HG02973 (cell line): Measurements from ENCODE around the gene EZR.
"Not testable (repeated sequence)": the region's sequence is repeated elsewhere in the genome, so short reads cannot be mapped to it uniquely, and the experiment has no call there.

Experiments used
- ATAC-seq: cut with Tn5 transposase; IDR thresholded peaks from one replicate; pipeline ENCODE4 v1.9.1; 2021; ENCODE audit warnings: moderate library complexity; ENCODE audit not compliant: unreplicated experiment

The EZR gene

DNA sequence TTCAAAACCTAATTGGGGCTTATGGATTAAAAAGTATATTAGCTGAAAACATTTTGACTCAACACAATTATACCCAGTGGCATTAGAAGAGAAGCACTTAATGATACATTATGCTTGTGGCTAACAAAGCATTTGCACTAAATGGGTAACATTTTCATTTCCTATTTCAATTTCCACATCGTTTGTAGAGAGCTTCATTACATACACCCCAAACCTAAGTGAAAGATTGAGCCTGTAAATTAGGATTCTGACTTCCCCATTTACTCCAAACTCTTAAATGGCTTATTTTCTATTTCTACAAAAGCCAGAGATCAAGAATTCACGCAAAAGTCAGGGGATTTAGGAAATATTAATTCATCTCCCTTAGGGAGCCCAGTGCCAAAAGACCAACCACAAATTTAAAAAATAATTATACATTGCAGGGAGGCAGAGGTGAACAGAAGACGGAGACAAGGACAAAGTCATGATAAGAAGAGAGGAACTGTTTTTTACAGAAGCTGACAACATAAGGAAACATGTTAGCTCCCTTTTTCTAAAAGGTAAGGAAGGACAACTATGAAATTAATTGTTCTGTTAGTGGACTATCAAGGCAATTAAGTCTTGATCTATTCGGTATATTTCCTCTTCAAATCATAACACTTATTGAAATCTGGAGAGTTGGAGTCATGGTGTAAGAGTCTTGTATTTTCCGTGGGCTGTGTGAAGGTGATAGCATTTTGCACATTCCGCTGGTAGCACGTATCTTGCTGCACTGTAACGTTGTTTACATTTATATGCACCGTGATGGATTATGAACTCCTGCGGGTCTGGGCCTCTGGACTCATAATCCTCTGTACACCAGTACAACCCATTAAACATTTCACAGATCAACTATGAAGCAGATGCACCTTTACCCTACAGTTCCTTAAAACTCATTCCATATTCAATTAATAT lies 24.8 kb upstream of the EZR start:
- no peak for ATAC-seq

DNA sequence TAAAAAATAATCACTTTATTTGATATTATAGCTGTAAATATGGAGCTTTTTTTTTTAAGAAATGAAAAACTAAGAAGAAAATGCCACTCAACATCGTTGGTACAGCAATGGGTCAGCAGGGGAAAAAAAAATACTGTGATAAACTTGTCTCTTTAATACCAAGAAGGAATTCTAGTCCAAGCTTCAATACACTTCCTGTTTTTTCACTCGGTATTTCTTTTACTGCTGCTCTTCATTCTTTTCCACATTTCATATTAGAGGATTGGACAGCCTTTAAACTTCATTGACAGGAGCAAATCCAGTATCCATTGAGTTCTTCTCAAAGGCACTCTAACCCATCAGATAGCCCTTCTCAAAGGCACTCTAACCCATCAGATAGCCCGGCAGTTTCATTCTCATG lies 22.2 kb upstream of the EZR start:
- ATAC-seq = no peak

DNA sequence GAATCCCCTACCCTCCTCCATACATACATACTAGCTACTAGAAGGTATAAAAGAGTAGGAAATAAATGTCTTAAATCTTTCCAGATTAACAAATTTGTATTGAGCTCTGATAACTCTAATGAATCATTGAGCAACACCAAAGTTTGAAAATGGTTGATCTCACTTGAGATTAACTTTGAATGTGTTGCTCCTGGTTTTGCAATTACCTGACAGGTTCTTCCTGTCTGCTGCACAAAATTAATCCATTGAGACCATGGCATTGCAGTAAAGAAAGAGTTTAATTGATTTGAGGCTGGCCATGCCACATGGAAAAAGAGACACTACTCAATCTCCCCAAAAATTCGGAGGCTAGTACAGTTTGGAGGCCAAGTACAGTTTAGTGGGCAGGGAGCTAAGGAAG lies 21.3 kb upstream of the EZR start:
- ATAC-seq = no peak

DNA sequence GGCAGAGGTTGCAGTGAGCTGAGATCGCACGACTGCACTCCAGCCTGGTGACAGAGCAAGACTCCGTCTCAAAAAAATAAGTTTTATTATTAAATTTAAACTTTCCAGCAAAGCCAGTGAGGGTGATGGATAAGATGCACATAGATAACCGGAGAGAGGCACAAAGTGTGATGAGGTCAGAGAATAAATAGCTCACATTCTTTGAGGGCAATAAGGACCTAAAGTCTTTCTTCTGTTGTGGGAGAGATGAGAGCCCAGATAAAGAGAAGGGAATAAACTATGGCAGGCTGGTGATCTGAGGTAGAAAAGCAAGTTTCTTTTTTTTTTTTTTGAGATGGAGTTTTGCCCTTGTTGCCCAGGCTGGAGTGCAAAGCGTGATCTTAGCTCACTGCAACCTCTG lies 20.6 kb upstream of the EZR start:
- no peak for ATAC-seq

DNA sequence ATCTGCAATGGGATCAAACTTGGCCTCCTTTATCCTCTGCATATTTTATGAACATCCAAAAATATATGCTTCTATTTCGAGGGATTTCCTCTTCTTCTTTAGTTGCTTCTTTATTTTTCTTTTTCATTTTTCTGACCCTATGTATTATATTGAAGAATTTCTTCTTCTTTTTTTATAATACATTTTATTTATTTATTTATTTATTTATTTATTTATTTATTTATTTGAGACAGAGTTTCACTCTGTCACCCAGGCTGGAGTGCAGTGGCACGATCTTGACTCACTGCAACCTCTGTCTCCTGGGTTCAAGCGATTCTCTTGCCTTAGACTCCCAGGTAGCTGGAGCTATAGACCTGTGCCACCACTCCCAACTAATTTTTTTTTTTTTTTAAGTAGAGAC lies 19.6 kb upstream of the EZR start:
- ATAC-seq = not testable (repeated sequence)

DNA sequence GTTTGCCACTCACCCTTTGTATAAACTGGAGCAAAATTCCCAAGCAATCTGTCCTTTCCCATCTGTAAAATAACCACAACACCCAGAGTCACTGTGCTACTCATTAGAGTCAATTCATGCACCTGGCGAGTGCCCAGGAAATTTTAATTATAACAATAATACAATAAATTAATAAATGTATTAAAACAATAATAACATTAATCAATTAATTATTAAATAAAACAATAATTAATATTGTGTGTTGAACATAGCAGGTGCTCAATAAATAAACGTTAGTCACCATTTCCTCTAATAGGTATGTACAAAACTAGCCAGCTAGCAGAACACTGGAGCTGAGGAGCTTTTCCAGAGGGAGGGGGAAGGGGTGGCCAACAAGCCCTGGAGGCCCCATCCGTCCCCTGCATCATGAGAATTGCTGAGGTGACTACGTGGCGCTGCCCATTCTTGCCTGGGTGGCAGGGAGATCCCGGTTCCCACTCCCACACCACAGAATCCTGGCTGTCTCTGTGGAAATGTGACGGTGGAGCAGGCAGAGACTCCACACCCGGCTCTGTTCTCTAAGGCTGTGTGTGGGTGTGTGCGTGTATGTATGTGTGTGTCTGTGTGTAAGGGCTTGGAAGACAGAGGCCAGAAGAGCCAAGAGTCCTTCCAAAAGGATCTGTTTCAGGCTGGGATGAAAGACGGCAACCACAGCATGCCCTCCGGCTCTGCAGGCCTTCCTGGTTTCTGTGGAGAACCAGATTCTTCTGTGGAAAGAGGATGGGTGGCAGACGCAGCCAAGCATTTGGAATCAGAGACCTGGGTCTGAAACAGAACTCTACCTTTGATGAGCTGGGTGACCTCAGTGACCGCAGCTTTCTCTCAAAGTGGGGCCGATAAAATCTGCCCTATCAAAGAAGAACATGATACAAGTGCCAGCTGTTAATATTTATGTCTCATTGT lies 18.8 kb upstream of the EZR start:
- ATAC-seq = no peak

DNA sequence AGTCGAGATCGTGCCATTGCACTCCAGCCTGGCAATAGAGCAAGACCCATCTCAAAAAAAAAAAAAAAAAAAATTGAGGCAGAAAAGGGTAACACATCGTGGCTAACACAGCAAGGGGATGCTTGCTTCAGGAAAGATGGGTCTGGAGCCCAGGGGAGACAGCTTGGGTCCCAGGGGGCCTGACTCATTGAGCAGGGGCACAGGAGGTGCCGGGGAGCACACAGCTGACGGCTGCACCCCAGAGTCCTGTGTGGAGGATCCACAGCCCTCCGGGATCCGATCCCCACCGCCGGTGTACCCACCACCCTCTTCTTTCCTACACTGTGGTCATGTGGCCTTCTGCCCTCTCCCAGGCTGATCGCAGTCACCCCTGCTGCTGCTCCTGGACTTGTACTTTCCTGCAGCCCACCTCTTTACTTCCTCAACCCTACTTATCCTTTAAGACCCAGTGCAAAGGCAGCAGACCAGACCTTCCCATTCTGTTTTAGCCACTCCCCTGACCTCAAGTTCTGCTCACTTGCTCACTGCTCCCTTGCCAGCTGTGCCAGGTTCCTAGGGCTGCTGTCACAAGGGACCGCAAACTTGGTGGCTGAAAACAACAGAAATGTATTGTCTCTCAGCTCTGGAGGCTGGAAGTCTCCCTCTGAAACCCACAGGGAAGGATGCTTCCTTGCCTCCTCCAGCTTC lies 17.6 kb upstream of the EZR start:
- no peak for ATAC-seq

DNA sequence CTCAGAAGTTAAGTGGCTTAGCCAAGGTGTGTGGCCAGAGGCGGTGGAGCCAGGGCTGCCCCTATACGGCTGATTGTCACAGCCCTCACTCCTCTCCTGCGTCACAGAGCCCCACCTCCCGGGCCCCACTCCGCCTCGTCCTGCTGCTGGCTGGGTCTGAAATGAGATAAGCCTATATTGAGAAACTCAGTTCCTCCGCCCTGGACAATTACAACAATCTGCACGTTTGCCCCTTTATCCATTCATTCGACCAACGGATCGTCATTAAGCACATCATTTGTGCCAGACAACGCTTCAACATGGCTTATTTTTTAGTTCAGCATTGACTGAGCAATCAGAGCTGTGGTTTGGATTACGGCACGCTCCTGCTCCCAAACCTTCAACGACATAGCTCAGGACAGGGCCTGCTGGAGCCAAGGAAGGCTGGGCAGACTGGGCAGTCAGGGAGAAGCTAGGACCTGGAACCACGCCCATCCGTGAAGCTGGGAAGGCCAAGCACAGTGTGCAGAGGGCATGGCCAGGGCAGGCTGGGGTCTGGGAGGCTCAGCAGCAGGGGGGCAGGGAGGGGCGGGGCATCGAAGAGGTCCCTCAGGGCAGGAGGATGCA lies 16.6 kb upstream of the EZR start:
- no peak for ATAC-seq

DNA sequence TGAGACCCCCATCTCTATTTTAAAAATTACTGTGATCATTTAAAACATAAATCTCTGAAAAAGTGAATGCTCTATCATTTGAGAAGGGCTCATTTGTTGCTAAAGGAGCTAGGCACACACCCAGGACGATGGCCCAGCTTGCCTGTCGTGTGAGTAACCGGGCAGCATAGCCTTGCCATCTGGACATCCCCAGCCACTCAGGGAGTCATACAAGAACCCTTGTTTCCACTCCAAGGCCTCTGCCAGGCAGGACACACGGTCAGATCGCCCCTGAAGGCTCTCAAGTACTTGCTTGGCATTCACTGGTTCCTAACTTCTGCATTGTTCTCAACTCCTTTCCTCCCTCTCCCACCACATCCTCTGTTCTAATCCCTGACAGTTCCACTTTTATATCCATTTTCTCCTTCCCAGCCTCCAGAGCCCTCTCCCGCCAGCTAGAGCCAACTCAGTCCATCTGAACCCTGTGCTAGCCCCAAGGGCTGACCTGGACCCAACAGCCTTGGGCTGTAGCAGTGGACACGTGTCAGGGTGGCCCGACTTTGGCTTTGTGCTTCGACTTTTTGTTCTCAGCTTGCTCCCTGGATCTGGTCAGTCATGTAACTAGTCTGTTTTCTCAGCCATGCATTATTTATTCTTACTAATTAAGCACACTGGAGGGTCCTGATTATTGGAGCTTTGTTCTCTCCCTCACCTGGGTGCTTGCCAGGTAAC lies 15.7 kb upstream of the EZR start:
- no peak for ATAC-seq

DNA sequence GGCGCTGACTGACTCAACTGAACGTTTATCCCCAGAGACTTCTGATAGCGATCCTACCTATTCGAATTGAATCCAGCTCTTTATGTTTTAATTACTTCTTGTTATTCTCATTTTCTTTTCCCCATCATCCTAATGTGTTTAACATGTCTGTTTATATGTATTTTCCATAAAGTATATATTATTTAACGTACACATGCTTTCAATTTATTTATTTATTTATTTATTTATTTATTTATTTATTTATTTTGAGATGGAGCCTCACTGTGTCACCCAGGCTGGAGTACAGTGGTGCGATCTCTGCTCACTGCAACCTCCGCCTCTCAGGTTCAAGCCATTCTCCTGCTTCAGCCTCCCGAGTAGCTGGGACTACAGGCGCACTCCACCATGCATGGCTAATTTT lies 13.6 kb upstream of the EZR start:
- not testable (repeated sequence) for ATAC-seq

DNA sequence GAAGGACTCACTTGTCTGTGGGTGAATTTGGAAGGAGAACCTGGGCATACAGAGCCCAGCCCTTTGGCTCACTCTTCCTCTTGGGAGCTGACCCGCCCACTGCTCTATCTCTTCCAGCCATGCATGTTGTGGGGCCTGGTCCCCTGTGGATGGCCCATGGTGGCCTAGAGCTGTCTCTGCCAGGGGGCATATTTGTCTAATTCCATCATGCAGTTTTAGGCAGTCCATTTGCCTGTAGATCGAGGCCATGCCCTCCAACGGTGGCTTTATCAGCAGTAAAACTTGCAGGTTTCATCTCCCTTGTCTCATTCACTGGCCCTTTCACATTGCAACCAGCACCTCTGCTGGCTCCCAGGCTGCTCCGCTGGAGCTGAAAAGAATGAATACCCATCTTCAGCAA lies 12.9 kb upstream of the EZR start:
- no peak for ATAC-seq

DNA sequence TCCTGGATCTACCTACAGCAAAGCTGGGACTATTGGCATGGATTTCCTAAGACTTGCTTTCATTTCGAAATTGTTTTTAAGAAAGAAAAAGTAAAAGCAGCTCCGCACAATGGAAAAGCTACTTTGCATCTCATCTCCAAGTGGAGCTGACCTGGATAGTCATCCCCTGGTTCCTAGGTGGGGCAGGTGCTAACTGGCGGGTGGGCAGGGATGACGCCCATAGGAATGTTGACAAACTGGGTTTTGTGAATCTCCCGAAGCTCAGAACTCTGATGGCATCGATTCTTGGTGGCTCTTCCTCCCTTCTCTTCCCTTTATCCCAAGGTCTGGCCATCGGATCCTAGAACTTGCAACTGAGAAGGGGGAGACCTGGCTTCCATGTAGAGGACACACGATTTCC lies 12.4 kb upstream of the EZR start:
- no peak for ATAC-seq

DNA sequence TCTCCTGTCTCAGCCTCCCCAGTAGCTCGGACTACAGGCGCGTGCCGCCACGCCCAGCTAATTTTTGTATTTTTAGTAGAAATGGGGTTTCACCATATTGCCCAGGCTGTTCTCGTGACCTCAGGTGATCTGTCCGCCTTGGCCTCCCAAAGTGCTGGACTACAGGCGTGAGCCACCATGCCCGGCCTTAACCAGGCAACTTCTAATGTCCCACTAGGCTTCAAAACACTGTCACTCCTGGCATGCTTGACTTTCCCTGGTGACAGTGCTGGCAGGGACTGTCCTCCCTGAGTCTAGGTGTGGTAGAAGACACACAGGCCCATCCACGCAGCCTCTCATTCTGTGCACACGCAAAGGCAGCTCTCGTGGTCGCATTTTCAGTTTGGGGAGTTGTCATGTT lies 11.6 kb upstream of the EZR start:
- no peak for ATAC-seq

DNA sequence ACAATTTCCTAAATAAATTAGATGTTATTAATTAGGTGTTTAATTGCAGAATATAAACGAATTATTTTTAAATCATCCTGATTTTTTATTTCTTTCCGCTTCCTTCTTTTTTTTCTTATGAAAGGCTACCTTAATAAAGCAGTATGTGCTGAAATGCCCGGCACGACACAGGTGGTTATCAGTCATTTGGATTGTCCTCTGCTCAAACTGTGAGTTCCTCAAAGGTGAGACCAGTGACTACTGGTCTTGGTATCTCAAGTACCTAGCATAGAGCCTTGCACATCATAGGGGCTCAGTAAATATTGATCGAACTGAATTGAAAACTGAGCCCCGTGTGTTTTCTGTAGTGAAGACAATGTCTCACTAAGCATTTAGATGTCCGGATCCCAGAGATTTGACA lies 9.6 kb upstream of the EZR start:
- ATAC-seq = no peak

DNA sequence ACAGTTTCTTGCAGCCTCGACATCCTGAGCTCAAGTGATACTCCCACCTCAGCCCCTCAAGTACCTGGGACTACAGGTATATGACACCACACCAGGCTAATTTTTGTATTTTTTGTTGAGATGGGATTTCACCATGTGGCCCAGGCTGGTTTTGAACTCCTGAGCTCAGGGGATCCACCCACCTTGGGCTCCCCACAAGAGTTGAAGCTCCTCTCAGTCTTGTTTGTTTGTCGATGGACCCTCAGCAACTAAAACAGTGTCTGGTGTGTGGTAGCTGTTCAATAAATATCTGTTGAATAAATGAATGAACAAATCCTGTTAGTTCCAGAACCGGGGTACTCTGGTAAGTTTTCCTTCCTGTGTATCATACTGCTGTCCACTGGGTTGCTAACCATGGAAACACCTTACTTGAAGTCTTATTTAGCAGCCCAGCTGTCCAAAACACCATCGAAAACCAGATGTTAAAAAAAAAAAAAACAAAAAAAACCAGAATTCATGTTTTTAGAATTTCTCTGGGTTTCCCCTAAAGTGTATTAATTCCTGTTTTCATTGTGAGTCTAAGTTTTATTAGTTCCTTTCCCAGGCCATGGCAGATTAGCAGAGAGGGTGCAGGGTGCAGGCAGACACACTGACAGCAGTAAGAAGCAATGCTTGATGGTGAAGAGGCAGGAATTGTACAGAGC lies 7.8 kb upstream of the EZR start:
- ATAC-seq = peak; percentile 60

DNA sequence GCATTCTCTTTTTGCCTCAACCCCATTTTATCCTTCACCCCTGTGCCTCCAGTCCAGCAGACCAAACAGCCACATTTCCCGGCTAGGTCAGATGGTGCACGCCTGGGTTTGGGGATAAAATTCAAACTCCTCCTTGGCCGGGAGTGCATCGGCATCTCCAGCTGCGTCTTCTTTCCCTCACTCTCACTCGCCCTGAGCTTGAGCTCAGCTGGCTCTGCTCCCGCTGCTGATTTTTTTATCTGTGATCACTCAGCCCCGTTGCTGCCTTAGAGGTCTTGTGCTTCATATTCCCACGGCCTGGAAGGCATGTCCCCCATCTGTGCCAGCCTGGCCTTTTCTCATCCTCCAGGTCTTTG lies 6.8 kb upstream of the EZR start:
- no peak for ATAC-seq

DNA sequence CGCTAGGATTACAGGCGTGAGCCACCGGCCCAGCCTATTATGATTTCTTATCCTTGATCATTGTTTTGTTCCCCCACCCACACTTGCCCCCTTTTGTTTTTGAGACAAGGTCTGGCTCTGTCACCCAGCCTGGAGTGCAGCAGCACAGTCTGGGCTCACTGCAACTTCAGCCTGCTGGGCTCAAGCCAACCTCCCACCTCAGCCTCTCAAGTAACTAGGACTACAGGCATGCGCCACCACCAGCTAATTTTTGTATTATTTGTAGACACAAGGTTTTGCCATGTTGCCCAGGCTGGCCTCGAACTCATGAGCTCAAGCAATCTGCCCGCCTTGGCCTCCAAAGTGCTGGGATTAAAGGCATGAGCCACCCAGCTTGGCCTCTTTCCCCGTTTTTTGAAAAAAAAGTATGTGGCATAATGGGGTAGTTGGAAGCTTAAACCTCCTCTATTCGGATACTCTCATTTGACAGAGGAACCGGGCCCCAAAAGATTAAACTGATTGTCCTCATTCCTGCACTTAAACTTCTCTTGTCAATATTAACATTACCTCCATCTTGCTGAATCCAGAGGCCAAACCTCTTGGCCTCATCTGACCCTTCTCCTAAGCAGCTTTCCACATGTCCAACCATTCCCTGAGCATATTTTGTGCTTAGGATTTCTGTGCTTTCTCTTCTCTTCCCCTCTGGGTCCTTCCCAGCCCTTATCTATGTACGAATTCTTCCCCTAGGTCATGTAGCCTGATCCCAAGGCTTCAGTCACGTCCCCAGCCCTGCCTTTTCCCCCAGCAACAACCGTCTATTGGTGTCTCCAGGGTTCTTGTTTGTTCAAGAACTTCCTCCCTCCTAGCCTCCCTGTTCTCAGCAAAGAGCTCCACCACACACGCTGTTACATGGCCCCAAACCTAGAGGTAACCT lies 6.1 kb upstream of the EZR start:
- ATAC-seq = no peak

DNA sequence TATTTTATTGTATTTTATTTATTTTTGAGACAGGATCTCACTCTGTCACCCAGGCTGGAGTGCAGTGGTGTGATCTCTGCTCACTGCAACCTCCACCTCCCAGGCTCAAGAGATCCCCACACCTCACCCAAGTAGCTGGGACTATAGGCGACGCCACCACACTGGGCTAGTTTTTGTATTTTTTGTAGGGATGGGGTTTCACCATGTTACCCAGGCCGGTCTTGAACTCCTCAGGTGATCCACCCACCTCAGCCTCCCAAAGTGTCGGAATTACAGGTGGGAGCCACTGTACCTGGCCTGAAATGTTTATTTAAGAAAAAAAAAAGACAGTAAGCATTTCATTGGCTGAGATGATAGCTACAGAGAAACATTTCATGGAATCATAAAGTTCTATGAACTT lies 4.4 kb upstream of the EZR start:
- ATAC-seq = not testable (repeated sequence)
